Measurements from ENCODE around the gene TANC1. TPM values are rescaled to one million over a fixed set of nuclear protein-coding genes. Genes with fewer than 3 reads are reported as not detected.

The TANC1 gene
- total RNA-seq, 1 experiment from 2014 or later, result 12.6 TPM

DNA sequence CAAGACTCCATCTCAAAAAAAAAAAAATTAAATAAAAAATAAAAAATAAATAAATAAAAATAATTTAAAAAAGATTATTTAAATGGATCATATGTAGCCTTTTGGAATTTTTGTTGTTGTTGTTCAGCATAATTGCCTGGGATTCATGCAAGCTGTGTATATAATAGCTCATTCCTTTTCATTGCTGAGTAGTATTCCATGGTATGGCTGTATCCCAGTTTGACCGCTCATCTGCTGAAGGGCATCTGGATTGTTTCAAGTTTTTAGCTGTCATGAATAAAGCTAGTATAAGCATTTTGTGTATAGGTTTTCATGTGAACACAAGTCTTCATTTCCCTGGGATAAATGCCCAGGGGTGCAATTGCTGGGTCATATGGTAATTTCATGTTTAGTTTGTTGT is 6.4 kb upstream of the TANC1 start:
- DNase-seq (ENCODE audit: low spot score), result no peak

- no peak for DNase-seq (ENCODE audit: low spot score)
Measured at GRCh38 chr2:158963071-158963470, 5.4 kb upstream of the TANC1 start.

- DNase-seq (ENCODE audit: low spot score), result no peak
Measured at GRCh38 chr2:158965107-158965506, 3.3 kb upstream of the TANC1 start.

DNA sequence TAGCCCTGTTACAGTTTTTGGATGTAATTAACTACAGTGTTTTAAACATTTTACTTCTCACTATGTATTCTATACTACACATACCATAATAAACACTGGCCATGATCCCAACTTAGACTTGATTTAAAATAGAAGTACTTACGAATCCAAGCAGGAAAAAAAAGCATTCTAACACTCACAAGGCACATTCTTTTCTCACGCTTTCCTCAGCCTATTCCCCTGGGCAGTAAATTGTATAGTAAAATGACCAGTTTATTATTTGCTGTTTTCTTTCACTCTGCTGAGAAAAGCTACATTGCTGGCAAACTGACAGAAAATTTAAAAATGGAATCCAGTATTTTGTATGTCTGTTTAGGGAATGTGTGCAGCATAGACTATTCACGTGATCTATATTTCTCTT is 2.8 kb upstream of the TANC1 start:
- no peak for DNase-seq (ENCODE audit: low spot score)

DNA sequence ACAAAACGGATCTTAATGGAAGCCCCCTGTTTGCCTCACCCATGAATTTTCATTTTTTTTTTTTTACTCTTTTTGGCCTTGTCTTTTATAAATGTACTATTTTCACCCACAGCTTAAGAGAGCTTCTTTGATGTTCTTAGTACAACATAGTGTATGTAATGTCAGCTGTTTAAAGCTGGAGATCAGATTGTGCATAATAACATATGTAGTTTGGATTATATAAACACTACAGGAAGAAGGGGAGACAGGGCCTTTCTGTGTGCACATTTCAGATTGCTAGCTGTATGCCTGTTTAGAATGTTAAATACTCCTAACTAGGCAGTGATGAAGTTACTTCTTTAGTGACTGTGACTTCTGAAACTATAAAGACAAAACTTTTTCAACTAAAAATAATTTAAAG is 2.1 kb upstream of the TANC1 start:
- DNase-seq (ENCODE audit: low spot score), result no peak

DNA sequence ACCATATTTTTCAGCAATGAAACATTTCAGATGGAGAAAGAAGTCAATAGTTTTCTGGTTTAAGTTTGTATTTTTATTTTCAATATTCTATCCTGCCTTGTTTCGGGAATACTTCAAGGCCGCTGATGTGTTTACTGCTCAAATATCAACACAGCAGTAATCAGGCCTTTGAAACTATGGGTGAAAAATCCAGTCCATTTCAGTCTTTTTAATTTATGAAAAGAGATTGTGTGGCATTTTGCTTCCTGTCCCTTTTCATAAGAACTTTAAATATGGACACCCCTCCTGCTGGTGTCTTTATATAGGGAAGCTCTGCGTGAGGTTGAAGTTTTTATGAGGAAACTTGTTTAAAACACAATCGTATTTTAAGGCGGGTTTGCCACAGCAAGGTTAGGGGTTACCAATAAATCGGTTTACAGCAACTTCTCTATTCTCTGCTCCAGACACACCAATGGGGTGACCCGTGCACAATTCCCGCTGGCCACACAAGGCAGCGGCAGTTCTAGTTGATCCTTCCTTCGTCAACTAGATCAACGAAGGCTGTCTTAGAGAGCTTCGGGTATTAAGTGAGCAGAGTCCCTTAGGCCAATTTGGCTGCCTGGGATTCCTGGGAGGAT is 1.2 kb upstream of the TANC1 start:
- no peak for DNase-seq (ENCODE audit: low spot score)

DNA sequence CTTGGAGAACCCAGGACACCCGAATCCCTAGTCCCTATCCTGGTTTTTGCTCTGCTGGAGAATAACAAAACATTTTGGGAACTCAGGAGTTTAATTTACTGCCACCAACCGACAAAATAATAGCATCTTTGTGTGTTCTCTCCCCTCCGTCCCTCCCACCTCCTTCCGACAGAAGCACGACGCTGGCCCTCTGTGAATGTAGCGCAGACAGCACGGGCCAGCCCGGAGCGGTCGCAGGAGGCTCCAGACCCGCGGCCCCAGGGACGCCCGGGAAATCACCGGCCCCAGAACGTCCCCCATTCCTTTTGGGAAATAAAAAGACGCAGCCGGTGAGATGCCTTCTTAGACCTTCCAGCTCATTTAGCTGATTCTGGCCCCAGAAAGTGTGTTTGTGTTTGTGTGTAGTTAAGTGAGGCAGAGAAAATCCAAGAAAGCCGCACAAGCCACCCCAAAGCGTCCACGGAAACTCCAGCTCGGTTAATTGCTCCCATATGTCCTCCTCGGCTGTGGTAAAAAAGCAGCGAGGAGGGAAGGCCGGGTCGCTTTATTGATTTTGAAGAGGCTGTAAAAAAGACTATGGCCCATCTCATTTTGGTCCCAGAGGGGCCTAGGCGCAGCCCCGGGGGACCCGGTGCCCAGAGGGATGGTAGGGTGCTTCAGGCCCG is 577 bp upstream of the TANC1 start:
- DNase-seq (ENCODE audit: low spot score), result peak; percentile 52

DNA sequence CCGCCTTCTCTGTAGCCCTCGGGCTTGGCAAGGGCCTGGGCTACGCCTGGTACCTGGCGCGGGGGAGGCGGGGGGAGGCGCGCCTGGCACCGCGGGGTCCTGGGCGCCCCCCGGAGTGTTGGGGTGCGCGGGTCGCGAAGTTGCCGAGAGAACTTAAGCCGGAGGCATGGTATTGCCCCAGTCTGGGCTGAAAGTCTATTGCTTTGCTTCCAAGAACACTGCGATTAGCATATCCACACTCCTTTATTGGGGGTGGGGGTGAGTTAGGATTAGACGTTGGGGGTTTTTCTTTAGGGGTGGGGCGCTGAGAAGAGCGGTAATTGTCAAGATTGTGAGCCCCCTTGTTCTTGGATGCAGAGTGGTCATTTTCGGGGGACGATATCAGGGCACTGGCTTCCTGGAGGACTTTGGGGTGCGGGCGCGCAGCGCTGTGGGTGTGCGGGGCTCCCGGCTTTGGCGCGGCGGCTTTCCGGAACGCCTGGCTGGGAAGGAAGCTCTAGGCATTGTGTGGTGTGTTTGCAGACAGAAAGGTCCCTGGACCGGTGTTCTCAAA is 798 bp downstream of the TANC1 start:
- DNase-seq (ENCODE audit: low spot score), result no peak

GRCh38 chr2:158969715-158970240 is 1.3 kb downstream of the TANC1 start:
- no peak for DNase-seq (ENCODE audit: low spot score)

GRCh38 chr2:158970241-158970751 is 1.9 kb downstream of the TANC1 start:
- DNase-seq (ENCODE audit: low spot score), result peak; percentile 41

GRCh38 chr2:158973116-158973956 is 4.9 kb downstream of the TANC1 start:
- no peak for DNase-seq (ENCODE audit: low spot score)

DNA sequence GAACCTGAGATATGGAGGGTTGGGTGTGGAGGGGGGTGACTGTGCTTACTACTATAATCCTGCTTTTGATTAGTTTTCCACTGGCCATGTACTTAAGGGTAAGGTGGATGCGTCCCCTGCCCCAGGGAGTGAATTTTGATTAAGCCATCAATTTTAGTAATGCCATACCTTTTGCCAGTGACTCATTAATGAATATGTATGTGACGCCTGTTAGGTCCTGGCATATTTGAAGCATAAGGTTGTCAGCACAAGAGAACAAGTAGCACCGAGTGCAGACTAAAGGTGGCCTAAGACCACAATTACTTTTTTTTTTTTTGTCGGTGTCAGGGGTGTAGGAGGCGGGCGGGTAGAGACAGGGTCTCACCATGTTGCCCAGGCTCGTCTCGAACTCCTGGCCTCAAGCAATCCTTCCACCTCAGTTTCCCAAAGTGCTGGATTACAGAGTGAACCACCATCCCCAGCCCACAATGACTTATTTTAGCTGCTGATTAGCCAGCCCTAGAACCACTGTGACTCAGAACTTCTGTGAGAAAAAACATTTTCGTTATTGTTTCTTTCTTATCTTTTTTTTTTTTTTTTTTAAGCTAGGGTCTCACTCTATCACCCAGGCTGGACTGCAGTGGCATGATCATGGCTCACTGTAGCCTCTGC is 7.0 kb downstream of the TANC1 start:
- no peak for DNase-seq (ENCODE audit: low spot score)

DNA sequence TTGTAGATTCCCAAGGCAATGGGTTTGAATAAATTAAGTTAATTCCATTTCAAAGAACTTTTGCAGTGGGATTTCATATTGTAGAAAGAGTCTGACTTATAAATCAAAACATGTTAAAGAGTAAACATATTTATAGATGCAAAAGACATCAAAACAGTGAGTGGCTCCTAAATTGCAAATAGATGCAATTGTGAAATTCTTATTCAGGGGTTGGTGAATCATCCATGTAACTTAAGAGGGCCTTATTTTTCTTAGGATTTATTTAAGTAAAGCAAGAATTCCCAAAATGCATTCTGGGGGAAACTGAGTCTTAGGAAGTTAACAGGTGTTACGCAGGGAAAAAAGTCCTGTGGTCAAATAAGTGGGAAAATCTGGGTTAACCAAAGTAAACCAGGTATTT is 11.3 kb downstream of the TANC1 start:
- no peak for DNase-seq (ENCODE audit: low spot score)

- DNase-seq (ENCODE audit: low spot score), result no peak
Measured at GRCh38 chr2:158984604-158985135, 16.2 kb downstream of the TANC1 start.

DNA sequence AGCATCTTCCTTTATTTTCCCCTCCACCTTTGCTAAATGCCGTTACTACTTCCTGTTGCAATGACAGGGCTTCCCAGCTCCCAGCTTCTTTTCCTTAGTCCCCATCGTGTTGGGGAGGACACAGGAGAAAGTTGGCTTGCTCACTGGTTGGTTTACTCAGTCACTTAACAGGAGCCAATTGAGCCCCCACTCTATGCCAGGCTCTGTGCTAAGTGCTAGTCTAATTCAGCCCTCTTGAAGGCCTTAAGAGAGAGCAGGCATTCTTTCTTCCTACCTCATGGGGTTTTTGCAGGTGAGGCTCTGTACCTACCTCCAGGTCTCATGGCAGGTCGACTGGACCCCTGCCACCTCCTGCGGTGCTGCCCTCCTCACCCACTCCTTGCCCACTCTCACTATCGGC is 20.1 kb downstream of the TANC1 start:
- no peak for DNase-seq (ENCODE audit: low spot score)

GRCh38 chr2:158989165-158989564 is 20.7 kb downstream of the TANC1 start:
- no peak for DNase-seq (ENCODE audit: low spot score)

- peak; percentile 87 for DNase-seq (ENCODE audit: low spot score)
Measured at GRCh38 chr2:158990397-158991214, 22.2 kb downstream of the TANC1 start.

- DNase-seq (ENCODE audit: low spot score), result no peak
Measured at GRCh38 chr2:158993030-158993429, 24.6 kb downstream of the TANC1 start.

- no peak for DNase-seq (ENCODE audit: low spot score)
Measured at GRCh38 chr2:158993721-158994587, 25.5 kb downstream of the TANC1 start.

All from A172 (cell line).